PC-3 (cell line): ENCODE results near the gene RAB20. TPM values are rescaled to one million over a fixed set of nuclear protein-coding genes. Genes with fewer than 3 reads are reported as not detected.

Experiments
- ATAC-seq: fragments of 200-7000 bp; cut with Tn5 transposase; 2 replicates; pipeline ENCODE4 v1.9.1; 2020; ENCODE audit warnings: mild to moderate bottlenecking, moderate library complexity
- BruUV-seq: library from RNA; stranded (reverse); fragments of 400-500 nt; replicated peaks from 2 replicates; lab custom pipeline; 2021; lab: Mats Ljungman, UMichigan
- CTCF ChIA-PET: fragments of 300-600 bp; sonication (Branson Sonifier 250); formaldehyde crosslinking; loops from one replicate; lab custom pipeline; 2022; ENCODE audit warnings: antibody characterized with exemption; lab: Charles Lee
- POLR2A ChIA-PET: fragments of 300-600 bp; sonication (Branson Sonifier 250); formaldehyde crosslinking; loops from one replicate; lab custom pipeline; 2022; ENCODE audit warnings: antibody characterized with exemption; ENCODE audit not compliant: unreplicated experiment; lab: Charles Lee
- DNase-seq: peaks from one replicate; pipeline ENCODE4 v3.0.0-alpha.2; 2015
- H2AFZ ChIP-seq: fragments of 300-600 bp; sonication (generic); 2 replicates; pipeline ENCODE4 v1.6.0; 2016; ENCODE audit warnings: antibody characterized with exemption, low read length
- H3F3A ChIP-seq: fragments of 300-600 bp; sonication (generic); one replicate; pipeline ENCODE4 v1.6.0; 2017; ENCODE audit warnings: antibody characterized with exemption, low read length, control low read depth, mild to moderate bottlenecking; ENCODE audit not compliant: unreplicated experiment
- H3K27ac ChIP-seq: fragments of 300-600 bp; sonication (generic); 2 replicates; pipeline ENCODE4 v1.5.1; 2016; ENCODE audit warnings: mild to moderate bottlenecking, low read length
- H3K27me3 ChIP-seq: fragments of 300-600 bp; sonication (generic); 2 replicates; pipeline ENCODE4 v1.6.1; 2016; ENCODE audit warnings: low read length, mixed read lengths
- H3K36me3 ChIP-seq: fragments of 300-600 bp; sonication (generic); 2 replicates; pipeline ENCODE4 v1.6.1; 2016; ENCODE audit warnings: low read depth, mixed run types, low read length, mixed read lengths
- H3K4me1 ChIP-seq: fragments of 300-600 bp; sonication (generic); 2 replicates; pipeline ENCODE4 v1.5.1; 2016; ENCODE audit warnings: low read length; ENCODE audit not compliant: insufficient read depth
- H3K4me2 ChIP-seq: fragments of 300-600 bp; sonication (generic); 2 replicates; pipeline ENCODE4 v1.6.0; 2016; ENCODE audit warnings: low read length
- H3K4me3 ChIP-seq: fragments of 300-600 bp; sonication (generic); 2 replicates; pipeline ENCODE4 v1.5.1; 2016; ENCODE audit warnings: mild to moderate bottlenecking, low read length, mixed read lengths
- H3K79me2 ChIP-seq: fragments of 300-600 bp; sonication (generic); 2 replicates; pipeline ENCODE4 v1.6.1; 2017; ENCODE audit warnings: low read length, mixed read lengths
- H3K9ac ChIP-seq: fragments of 300-600 bp; sonication (generic); 2 replicates; pipeline ENCODE4 v1.6.0; 2016; ENCODE audit warnings: mild to moderate bottlenecking, low read length
- H3K9me2 ChIP-seq: fragments of 300-600 bp; sonication (generic); replicated peaks from 2 replicates; pipeline ENCODE4 v1.6.1; 2016; ENCODE audit warnings: mixed run types, low read length, mixed read lengths
- H3K9me3 ChIP-seq: fragments of 300-600 bp; sonication (generic); 2 replicates; pipeline ENCODE4 v1.6.1; 2016; ENCODE audit warnings: low read length, mixed read lengths
- H4K20me1 ChIP-seq: fragments of 300-600 bp; sonication (generic); 2 replicates; pipeline ENCODE4 v1.6.1; 2016; ENCODE audit warnings: low read length, mixed read lengths
- CTCF ChIP-seq: fragments of 300-600 bp; sonication (generic); conservative IDR thresholded peaks from 2 replicates; pipeline ENCODE4 v1.5.1; 2017; ENCODE audit warnings: antibody characterized with exemption, low read depth, mild to moderate bottlenecking, low read length
- EZH2 ChIP-seq: fragments of 300-600 bp; sonication (generic); IDR thresholded peaks from one replicate; pipeline ENCODE4 v1.6.1; 2017; ENCODE audit warnings: antibody characterized with exemption, mild to moderate bottlenecking, low read length; ENCODE audit not compliant: unreplicated experiment
- EZH2phosphoT487 ChIP-seq: fragments of 300-600 bp; sonication (generic); IDR thresholded peaks from 2 replicates; pipeline ENCODE4 v1.6.1; 2018; ENCODE audit warnings: mild to moderate bottlenecking, antibody characterized with exemption, low read length, borderline replicate concordance
- intact Hi-C: fragments of 100-400 bp; cut with micrococcal nuclease; formaldehyde crosslinking; loops from 2 replicates; pipeline ENCODE4 v1.9.0; 2023
- total RNA-seq: library from RNA; depleted of rRNA; stranded (reverse); fragments of >200 nt; gene quantifications from 2 replicates; pipeline ENCODE4 v1.2.3, GENCODE V29; 2014

The RAB20 gene
- total RNA-seq, 1 experiment from 2014 or later: 22.9 TPM

GRCh38 chr13:110507678-110508381 is 53.7 kb downstream of the RAB20 start:
- Histone ChIP-seq H3K36me3 (no peaks in the 10 kb centered on the region; the same call in 1 of the 2 replicates), H3K27me3 (no peaks in the 10 kb centered on the region), H4K20me1 (no peaks in the 10 kb centered on the region), H3F3A (no peaks in the 10 kb centered on the region), H3K4me2 (peak overlapping the region; percentile 44; the same call in 1 of the 2 replicates), H3K27ac (peak overlapping the region; percentile 61), H3K9me2 (no peaks in the 10 kb centered on the region), H3K9ac (peak overlapping the region; percentile 33; the same call in 1 of the 2 replicates), H3K4me1 (peaks cover 11% of the 10 kb centered on the region), H2AFZ (no peak overlapping the region), H3K4me3 (no peak overlapping the region), H3K9me3 (no peaks in the 10 kb centered on the region), H3K79me2 (no peaks in the 10 kb centered on the region)
- ATAC-seq (peak; percentile 50), DNase-seq (peak; percentile 15)
- intact Hi-C loops: no loop called here
- no peak for TF ChIP-seq EZH2
- TF ChIP-seq CTCF: peak; percentile 29; the same call in 1 of the 2 replicates
- no peak for TF ChIP-seq EZH2phosphoT487
- no TSS peak for BruUV-seq
- ChIA-PET POLR2A (no interaction called here), CTCF (interaction anchor here (1.0 kb wide), 1 partner anchor 52 kb away, joined by 3 read pairs; no protein-coding TSS in a partner anchor)

- Histone ChIP-seq H3K9ac (peak overlapping the region; percentile 33; the same call in 1 of the 2 replicates), H3F3A (no peaks in the 10 kb centered on the region), H3K4me1 (peaks cover 11% of the 10 kb centered on the region), H2AFZ (no peak overlapping the region), H3K4me3 (no peak overlapping the region), H3K36me3 (no peaks in the 10 kb centered on the region), H3K27me3 (no peaks in the 10 kb centered on the region), H4K20me1 (no peaks in the 10 kb centered on the region), H3K4me2 (peak overlapping the region; percentile 44), H3K9me2 (no peaks in the 10 kb centered on the region), H3K79me2 (no peaks in the 10 kb centered on the region), H3K9me3 (no peaks in the 10 kb centered on the region), H3K27ac (peak overlapping the region; percentile 61)
- DNase-seq (peak; percentile 56), ATAC-seq (peak; percentile 81)
- ChIA-PET POLR2A (no interaction called here), CTCF (interaction anchor here (1.0 kb wide), 1 partner anchor 51 kb away, joined by 3 read pairs; no protein-coding TSS in a partner anchor)
- no TSS peak for BruUV-seq
- TF ChIP-seq EZH2phosphoT487: no peak
- TF ChIP-seq EZH2: no peak
- TF ChIP-seq CTCF: no peak
- intact Hi-C loops: no loop called here
Observed at GRCh38 chr13:110506859-110507566, 54.5 kb downstream of the RAB20 start.
